ENCODE results near the gene PBX4. TPM values are rescaled to one million over a fixed set of nuclear protein-coding genes. Genes with fewer than 3 reads are reported as not detected.

Gene PBX4
- total RNA-seq, 1 experiment from 2014 or later = 0.57 TPM

- DNase-seq (ENCODE audit: extremely low read depth, low read depth) = no peak
Measured at GRCh38 chr19:19649580-19649995, 31.1 kb upstream of the PBX4 start.

GRCh38 chr19:19649155-19649554 lies 30.7 kb upstream of the PBX4 start:
- no peak for DNase-seq (ENCODE audit: extremely low read depth, low read depth)

- DNase-seq (ENCODE audit: extremely low read depth, low read depth) = no peak
Measured at GRCh38 chr19:19647037-19647835, 28.7 kb upstream of the PBX4 start.

GRCh38 chr19:19645233-19645870 lies 26.9 kb upstream of the PBX4 start:
- DNase-seq (ENCODE audit: extremely low read depth, low read depth) = no peak

GRCh38 chr19:19644054-19644388 lies 25.5 kb upstream of the PBX4 start:
- no peak for DNase-seq (ENCODE audit: extremely low read depth, low read depth)

- peak; percentile 43 for DNase-seq (ENCODE audit: extremely low read depth, low read depth)
Measured at GRCh38 chr19:19643158-19644053, 24.9 kb upstream of the PBX4 start, which contains the start of gene GMIP. Gene GMIP (minus strand): TSS chr19:19643657. CDS start chr19:19643529, 128 bp downstream.

- no peak for DNase-seq (ENCODE audit: extremely low read depth, low read depth)
Measured at GRCh38 chr19:19642506-19643157, 24.1 kb upstream of the PBX4 start.

GRCh38 chr19:19637523-19638251 lies 19.2 kb upstream of the PBX4 start:
- no peak for DNase-seq (ENCODE audit: extremely low read depth, low read depth)

GRCh38 chr19:19637186-19637522 lies 18.7 kb upstream of the PBX4 start:
- DNase-seq (ENCODE audit: extremely low read depth, low read depth) = no peak

- no peak for DNase-seq (ENCODE audit: extremely low read depth, low read depth)
Measured at GRCh38 chr19:19636573-19637185, 18.2 kb upstream of the PBX4 start.

GRCh38 chr19:19635313-19635702 lies 16.8 kb upstream of the PBX4 start:
- DNase-seq (ENCODE audit: extremely low read depth, low read depth) = no peak

- no peak for DNase-seq (ENCODE audit: extremely low read depth, low read depth)
Measured at GRCh38 chr19:19634516-19635312, 16.2 kb upstream of the PBX4 start.

- no peak for DNase-seq (ENCODE audit: extremely low read depth, low read depth)
Measured at GRCh38 chr19:19633711-19634515, 15.4 kb upstream of the PBX4 start.

GRCh38 chr19:19632661-19633060 lies 14.2 kb upstream of the PBX4 start:
- DNase-seq (ENCODE audit: extremely low read depth, low read depth) = no peak

GRCh38 chr19:19631346-19631745 lies 12.9 kb upstream of the PBX4 start:
- no peak for DNase-seq (ENCODE audit: extremely low read depth, low read depth)

GRCh38 chr19:19630426-19630825 lies 11.9 kb upstream of the PBX4 start:
- no peak for DNase-seq (ENCODE audit: extremely low read depth, low read depth)

GRCh38 chr19:19630062-19630414 lies 11.6 kb upstream of the PBX4 start:
- no peak for DNase-seq (ENCODE audit: extremely low read depth, low read depth)

GRCh38 chr19:19628501-19629134 lies 10.1 kb upstream of the PBX4 start:
- DNase-seq (ENCODE audit: extremely low read depth, low read depth) = peak; percentile 50

Data from NCI-H460 (cell line).